GM12892 (cell line): ENCODE measurements around the gene PPP1R37.
A peak's percentile ranks its signal among the peaks of the same experiment; 100 is the strongest.

ENCODE experiments used
- DNase-seq: peaks from one replicate; pipeline ENCODE4 v3.0.0; 2011; ENCODE audit not compliant: insufficient read length
- FAIRE-seq: peaks from 2 replicates; lab custom pipeline; 2011; peaks lifted over from hg19 to GRCh38; lab: Jason Lieb, UNC
- POLR2A ChIP-seq: IDR thresholded peaks from 2 replicates; pipeline ENCODE4 v1.6.1; 2011; ENCODE audit warnings: low read depth, low read length, control low read depth
- POLR2AphosphoS5 ChIP-seq: IDR thresholded peaks from 2 replicates; pipeline ENCODE4 v1.6.1; 2011; ENCODE audit warnings: low read depth, low read length, control low read depth
- TAF1 ChIP-seq: IDR thresholded peaks from 2 replicates; pipeline ENCODE4 v1.6.1; 2011; ENCODE audit warnings: low read depth, mild to moderate bottlenecking, control low read depth, low read length, borderline replicate concordance

The PPP1R37 gene

GRCh38 chr19:45146251-45146650, 53.3 kb downstream of the PPP1R37 start:
- no peak for TF ChIP-seq TAF1
- no peak for TF ChIP-seq POLR2AphosphoS5
- no peak for TF ChIP-seq POLR2A
- DNase-seq (peak; percentile 13), FAIRE-seq (no peak)

DNA sequence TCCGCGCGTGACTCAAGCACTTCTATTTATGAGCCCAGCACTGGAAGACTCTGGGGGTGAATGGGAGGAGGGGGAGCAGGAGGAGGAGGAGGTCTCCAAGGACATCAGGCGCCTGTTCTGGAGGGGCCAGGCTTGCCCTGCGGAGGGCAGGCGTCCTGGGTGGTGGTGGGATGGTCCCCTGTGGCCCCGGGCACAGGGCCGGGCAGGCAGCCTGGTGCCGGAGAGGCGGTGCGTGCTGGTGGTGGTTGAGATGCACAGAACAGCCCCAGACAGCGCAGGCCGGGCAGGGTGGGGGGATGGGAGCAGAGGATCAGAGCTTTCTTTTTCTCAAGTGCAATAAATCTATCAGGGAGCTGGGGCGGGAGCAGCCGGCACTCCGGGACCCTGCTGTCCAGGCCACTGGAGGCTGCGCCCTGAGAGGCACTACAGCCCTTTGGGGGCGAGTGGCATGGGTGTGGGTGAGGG, 53.8 kb downstream of the PPP1R37 start:
- DNase-seq (no peak), FAIRE-seq (no peak)
- TF ChIP-seq POLR2A (no peak), POLR2AphosphoS5 (no peak)

- DNase-seq (no peak), FAIRE-seq (no peak)
- TF ChIP-seq POLR2AphosphoS5 (no peak), TAF1 (no peak), POLR2A (no peak)
These were observed 55.1 kb downstream of the PPP1R37 start for GRCh38 chr19:45147835-45148676.

- no peak for DNase-seq
- FAIRE-seq, result no peak
- no peak for TF ChIP-seq TAF1
These were observed 56.1 kb downstream of the PPP1R37 start for GRCh38 chr19:45149129-45149528.

DNA sequence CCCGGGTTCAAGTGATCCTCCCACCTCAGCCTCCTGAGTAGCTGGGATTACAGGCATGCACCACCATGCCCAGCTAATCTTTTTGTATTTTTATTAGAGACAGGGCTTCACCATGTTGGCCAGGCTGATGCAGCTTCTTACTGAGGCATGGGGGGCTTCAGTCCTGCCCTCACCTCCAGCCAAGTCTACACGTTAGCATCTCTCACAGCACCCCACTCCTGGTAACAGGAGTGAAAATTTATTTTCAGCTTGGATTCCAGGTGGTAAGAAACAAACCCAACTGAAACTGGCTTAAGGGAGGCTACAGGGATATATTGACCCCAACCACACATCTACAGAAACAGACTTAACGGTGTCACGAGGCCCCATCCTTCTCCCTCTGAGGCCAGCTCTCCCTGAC, 57.2 kb downstream of the PPP1R37 start:
- no peak for TF ChIP-seq POLR2AphosphoS5
- TF ChIP-seq TAF1, result no peak
- TF ChIP-seq POLR2A, result no peak
- DNase-seq (no peak), FAIRE-seq (no peak)

DNA sequence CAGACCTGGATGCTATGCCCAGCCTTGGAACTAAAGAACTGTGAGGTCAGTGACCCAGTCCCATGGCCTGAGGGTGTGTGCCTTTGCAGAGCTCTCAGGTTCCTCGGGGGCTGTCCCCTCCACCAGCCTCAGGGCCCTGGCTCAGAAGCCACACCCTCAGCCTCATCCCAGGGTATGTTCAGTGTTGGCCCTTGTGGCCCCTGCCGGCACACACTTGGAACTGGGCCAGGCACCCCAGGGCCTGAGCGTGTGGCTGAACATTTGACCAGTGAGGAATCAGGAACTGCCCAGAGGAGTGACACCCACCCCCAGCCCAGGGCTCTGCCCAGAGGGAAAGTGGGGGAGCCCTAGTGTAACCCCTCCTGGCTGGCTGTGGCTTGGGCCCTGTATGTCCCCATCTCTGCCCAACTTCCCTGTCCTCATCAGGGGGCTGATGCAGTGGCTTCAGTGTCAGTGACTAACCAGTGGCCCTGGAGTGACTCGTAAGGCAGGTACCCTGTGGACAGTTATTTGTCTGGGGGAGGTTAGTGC, 57.8 kb downstream of the PPP1R37 start:
- peak; percentile 17 for DNase-seq

GRCh38 chr19:45151320-45151719, 58.3 kb downstream of the PPP1R37 start:
- DNase-seq, result peak; percentile 19
- no peak for TF ChIP-seq TAF1
- no peak for TF ChIP-seq POLR2AphosphoS5
- TF ChIP-seq POLR2A, result no peak
- FAIRE-seq, result no peak

More for the DNA sequence above, 57.8 kb downstream of the PPP1R37 start:
- TF ChIP-seq POLR2AphosphoS5, result no peak
- no peak for TF ChIP-seq POLR2A
- TF ChIP-seq TAF1, result no peak
- no peak for FAIRE-seq

DNA sequence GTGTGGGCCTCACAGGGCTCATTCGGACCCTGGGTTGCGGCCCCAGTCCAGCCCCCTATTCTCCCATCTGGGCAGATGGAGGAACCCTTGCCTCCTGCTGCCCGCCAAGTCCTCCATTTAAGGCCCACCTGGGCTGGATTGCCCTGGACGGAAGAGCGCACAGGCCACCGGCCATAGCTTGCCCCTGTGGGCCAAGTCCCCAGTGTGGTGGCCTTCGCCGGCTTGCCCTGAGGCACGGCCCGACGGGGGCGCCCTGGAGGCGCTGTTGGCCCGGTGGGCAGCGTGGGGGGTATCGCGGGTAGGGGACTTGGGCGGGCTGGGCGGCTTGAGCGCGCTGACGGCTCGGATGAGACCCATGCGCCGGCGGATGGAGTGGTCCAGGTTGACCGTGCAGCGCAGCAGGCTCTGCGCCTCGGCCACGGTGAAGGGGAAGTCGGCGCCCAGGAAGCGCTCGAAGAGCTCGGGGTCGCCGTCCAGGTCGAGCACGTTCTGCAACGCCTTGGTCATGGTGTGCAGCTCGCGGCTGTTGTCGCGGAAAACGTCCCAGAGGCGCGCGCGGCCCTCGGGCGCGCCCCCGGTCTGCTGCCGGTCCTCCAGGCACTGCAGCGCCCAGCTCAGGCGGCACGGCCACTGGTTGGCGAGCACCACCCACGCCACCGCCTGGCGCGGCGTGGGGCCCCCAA, 59.0 kb downstream of the PPP1R37 start:
- no peak for TF ChIP-seq POLR2AphosphoS5
- TF ChIP-seq POLR2A, result no peak
- TF ChIP-seq TAF1, result no peak
- FAIRE-seq, result no peak
- peak; percentile 15 for DNase-seq

DNA sequence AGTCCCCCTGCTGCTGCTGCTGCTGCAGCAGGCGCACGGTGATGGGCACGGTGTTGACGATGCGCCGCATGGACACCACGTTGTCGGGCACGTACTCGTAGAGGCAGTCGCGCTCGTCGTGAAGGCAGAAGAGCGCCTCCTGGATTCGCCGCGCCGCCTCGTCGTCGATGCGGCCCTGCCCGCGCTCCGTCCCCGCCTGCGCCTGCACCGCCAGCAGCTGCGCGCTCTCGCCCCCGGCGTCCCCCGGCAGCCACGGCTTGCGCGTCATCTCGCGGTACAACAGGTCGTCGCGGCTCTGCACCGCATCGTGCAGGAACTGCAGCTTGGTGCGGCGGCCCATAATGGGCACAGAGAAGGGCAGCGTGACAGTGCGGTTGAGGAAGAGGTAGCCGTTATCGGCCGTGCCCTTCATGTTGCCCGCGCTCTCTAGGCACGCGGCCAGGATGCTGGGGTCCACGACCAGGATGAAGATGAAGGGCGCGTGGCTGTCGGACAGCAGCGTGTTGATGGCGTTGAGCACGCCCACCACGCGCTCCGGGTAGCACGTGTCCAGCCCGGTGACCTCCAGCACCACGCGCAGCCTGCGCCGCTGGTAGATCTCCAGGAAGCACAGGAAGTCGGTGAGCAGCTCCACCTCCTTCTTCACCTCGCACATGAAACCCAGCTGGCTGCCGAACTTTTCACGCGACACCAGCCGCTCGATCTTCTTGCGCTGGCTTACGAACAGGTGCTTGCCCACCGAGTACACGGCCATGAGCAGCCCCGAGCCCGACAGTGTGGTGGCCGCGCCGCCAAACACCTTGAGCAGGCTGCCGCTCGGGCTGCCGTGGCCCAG, 59.7 kb downstream of the PPP1R37 start:
- FAIRE-seq, result no peak
- peak; percentile 50 for DNase-seq
- no peak for TF ChIP-seq TAF1
- TF ChIP-seq POLR2AphosphoS5, result no peak
- TF ChIP-seq POLR2A, result no peak

- TF ChIP-seq POLR2AphosphoS5 (no peak), TAF1 (no peak), POLR2A (no peak)
- no peak for FAIRE-seq
- DNase-seq, result peak; percentile 45
These were observed 60.5 kb downstream of the PPP1R37 start for GRCh38 chr19:45153339-45154063.
